ENCODE results near the gene PKNOX2. TPM values are rescaled to one million over a fixed set of nuclear protein-coding genes. Genes with fewer than 3 reads are reported as not detected.

Gene PKNOX2
- total RNA-seq, 1 experiment from 2014 or later, result 3.7 TPM

- no peak for TF ChIP-seq E2F1 (CRISPR knock-in tag; IDR thresholded peaks at IDR 0.05)
- no peak for TF ChIP-seq AFF4 (CRISPR knock-in tag; IDR thresholded peaks at IDR 0.05; ENCODE audit: borderline replicate concordance)
- no peak for TF ChIP-seq NFATC4 (CRISPR knock-in tag; IDR thresholded peaks at IDR 0.05)
- no peak for TF ChIP-seq ERG (CRISPR knock-in tag; IDR thresholded peaks at IDR 0.05)
- no peak for TF ChIP-seq ZBTB21 (CRISPR knock-in tag; IDR thresholded peaks at IDR 0.05; ENCODE audit: borderline replicate concordance)
Observed at GRCh38 chr11:125157118-125157733, 7.3 kb upstream of the PKNOX2 start (continued).

GRCh38 chr11:125157953-125158680 lies 6.4 kb upstream of the PKNOX2 start:
- no peak for TF ChIP-seq FOXP4 (CRISPR knock-in tag; IDR thresholded peaks at IDR 0.05)
- Mint-ChIP-seq H3K4me3 (no peak overlapping the region), H3K27me3 (ENCODE audit: low read depth) (peaks cover 28% of the 10 kb centered on the region), H3K9me3 (peaks cover 12% of the 10 kb centered on the region), H3K27ac (no peak overlapping the region), H3K4me1 (peaks cover 29% of the 10 kb centered on the region), H3K36me3 (no peaks in the 10 kb centered on the region; the same call in 1 of the 2 replicates)
- ChIA-PET POLR2A (no interaction called here), CTCF (interaction anchor here (1.0 to 3.6 kb wide), 2 partner anchors 16 to 67 kb away, joined by 4 to 28 read pairs; no protein-coding TSS in a partner anchor)
- ATAC-seq (no peak), DNase-seq (ENCODE audit: low spot score) (no peak)

GRCh38 chr11:125162743-125163142 lies 1.8 kb upstream of the PKNOX2 start:
- no peak overlapping the region for H3K4me3 Mint-ChIP-seq
- peaks cover 43% of the 10 kb centered on the region for H3K27me3 Mint-ChIP-seq (ENCODE audit: low read depth)
- no peak for ATAC-seq

More at GRCh38 chr11:125162743-125163142, 1.8 kb upstream of the PKNOX2 start:
- H3K27ac Mint-ChIP-seq, result 0 out of 2 replicates have a peak overlapping the region, but pooled peaks have one; percentile 95
- H3K4me1 Mint-ChIP-seq, result peaks cover 55% of the 10 kb centered on the region
- no peaks in the 10 kb centered on the region; the same call in 1 of the 2 replicates for H3K36me3 Mint-ChIP-seq
- no peaks in the 10 kb centered on the region for H3K9me3 Mint-ChIP-seq
- no peak for DNase-seq (ENCODE audit: low spot score)
- CTCF ChIA-PET, result interaction anchor here (0.9 to 7.1 kb wide), 10 partner anchors 21 to 266 kb away, joined by 3 to 75 read pairs (median 4); no protein-coding TSS in a partner anchor
- TF ChIP-seq ZNF317 (CRISPR knock-in tag; IDR thresholded peaks at IDR 0.05; ENCODE audit: borderline replicate concordance, low read depth) (no peak), STAT6 (CRISPR knock-in tag; conservative IDR thresholded peaks at IDR 0.05; ENCODE audit: low read depth) (no peak), SMAD3 (CRISPR knock-in tag; IDR thresholded peaks at IDR 0.05; ENCODE audit: borderline replicate concordance) (no peak), E2F1 (CRISPR knock-in tag; IDR thresholded peaks at IDR 0.05) (no peak), ZNF423 (CRISPR knock-in tag; IDR thresholded peaks at IDR 0.05) (peak; percentile 68; the same call in 1 of the 2 replicates), ATF6 (CRISPR knock-in tag; IDR thresholded peaks at IDR 0.05) (no peak), TCF7 (CRISPR knock-in tag; IDR thresholded peaks at IDR 0.05; ENCODE audit: low read depth) (no peak)
- POLR2A ChIA-PET, result interaction anchor here (2.5 kb wide), 1 partner anchor 100 kb away, joined by 7 read pairs; no protein-coding TSS in a partner anchor

All from WTC11 (cell line).